Measurements from ENCODE around the gene ATP2A2.
"Not testable (repeated sequence)": the region's sequence is repeated elsewhere in the genome, so short reads cannot be mapped to it uniquely, and the experiment has no call there.

Gene ATP2A2

DNA sequence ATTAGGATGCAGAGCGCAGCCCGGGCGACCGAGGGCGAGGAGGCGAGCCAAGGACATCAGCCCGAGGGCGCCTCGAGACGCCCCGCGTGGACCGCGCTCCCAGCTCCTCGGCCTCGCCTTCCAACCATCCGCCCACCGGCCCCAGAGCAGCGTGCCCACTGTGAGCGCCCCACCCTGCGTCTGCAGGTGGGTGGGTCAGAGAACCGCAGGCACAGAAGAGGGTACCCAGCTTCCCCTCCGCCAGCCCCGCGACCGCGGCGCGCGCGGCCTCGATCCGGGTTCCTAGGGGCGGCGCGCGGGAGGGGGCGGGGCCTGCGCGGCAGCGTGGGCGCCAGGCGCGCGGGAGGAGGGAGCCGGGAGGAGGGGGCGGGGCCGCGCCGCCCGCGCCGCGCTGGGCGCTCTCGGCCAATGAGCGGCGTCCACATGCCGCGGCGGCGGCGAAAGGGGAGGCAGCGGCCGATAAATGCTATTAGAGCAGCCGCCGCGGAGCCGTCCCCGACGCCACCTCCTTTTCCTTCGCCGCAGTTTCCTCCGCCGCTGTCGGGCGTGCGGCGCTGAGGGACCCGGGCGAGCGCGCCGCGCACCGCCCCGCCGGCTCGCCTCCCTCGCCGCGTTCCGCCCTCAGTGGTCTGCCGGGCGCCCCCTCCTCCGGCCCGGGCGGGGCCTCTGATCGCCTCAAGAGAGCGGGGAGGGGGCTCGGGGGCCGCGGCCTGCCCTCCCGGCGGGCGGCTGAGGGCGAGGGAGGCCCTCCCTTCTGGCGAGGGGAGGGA is at the start of gene ATP2A2:
TSS of gene ATP2A2 (plus strand) at position 469 of the 770 bp plus-strand sequence. CDS start 543 bp downstream, outside the sequence.
- DNase-seq = peak in 55 of 56 donors; percentile 44 to 92 (median 79)

- no peak for DNase-seq
Measured at GRCh38 chr12:110233212-110233903, 47.7 kb upstream of the ATP2A2 start.

DNA sequence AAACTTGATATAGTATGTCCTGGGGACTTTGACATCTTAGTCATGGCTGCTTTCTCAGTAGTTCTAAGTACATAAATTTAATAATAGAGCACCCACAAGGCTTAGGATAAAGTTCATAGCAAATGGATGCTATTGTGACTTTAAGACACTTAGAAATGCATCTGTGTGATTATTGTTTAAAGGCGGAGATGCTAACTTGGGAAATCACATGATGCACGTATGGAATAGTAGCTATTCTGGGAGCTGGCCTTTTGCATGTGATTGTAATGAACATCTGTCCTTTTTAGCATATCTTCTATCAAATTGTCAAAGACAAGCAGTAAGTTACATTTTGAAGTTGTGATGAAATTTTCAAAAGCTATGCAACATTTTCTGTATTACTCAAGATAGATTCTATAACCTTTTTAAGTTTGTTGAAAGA is 46.7 kb upstream of the ATP2A2 start:
- DNase-seq = no peak

- DNase-seq = no peak
Measured at GRCh38 chr12:110234755-110235154, 46.3 kb upstream of the ATP2A2 start.

- no peak for DNase-seq
Measured at GRCh38 chr12:110235383-110235782, 45.7 kb upstream of the ATP2A2 start.

DNA sequence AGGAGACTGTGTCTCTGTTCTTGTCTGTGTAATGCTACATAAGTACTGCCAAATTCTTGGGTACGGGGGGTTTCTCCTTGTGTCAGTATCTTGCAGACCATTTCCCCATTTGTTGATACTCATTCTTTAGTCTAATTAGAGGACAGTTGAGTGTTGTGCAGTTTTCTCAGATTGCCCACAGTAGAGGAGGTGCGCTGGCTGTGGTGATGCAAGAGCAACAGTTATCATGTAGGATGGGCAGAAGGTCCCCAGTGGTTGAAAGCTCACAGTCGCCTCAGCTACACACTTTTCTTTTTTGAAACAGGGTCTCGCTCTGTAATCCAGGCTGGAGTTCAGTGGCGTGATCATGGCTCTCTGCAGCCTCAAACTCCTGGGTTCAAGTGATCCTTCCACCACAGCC is 37.8 kb upstream of the ATP2A2 start:
- no peak for DNase-seq

DNA sequence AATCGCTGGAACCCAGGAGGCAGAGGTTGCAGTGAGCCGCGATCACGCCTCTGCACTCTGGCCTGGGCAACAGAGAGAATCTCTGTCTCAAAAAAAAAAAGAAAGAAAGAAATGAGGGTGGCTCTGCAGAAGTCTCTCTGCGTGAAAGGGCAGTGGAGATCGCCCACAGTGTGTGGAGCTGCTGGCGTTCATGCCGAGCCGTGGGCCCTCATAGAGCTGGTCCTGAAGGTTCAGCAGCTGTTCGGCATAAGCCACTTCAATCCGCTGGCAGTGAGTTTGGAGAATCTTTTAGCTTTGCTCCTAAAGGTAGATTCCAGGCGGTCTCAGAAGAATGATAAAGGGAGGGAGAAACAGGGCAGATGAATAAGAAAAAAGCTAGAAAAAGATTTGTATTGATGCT is 36.7 kb upstream of the ATP2A2 start:
- no peak for DNase-seq

DNA sequence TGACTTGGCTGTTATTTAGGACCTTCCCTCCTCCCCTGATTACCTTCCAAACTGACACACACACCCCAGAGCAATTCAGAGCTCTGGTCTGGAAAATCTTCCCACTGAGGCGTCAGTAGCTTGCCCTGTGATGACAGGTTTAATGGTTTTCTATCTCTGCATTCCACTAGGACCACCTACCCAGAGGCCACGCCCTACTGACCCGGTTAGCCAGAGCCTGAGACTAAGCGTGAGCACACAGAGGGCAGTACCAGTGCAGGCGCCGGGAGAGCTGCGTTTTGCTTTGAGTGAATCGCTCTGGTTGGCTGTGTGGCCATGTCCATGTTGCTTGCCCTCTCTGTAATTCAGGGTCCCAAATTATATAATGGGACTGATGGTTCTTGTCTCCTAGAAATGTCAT is 36.2 kb upstream of the ATP2A2 start:
- DNase-seq = no peak

DNA sequence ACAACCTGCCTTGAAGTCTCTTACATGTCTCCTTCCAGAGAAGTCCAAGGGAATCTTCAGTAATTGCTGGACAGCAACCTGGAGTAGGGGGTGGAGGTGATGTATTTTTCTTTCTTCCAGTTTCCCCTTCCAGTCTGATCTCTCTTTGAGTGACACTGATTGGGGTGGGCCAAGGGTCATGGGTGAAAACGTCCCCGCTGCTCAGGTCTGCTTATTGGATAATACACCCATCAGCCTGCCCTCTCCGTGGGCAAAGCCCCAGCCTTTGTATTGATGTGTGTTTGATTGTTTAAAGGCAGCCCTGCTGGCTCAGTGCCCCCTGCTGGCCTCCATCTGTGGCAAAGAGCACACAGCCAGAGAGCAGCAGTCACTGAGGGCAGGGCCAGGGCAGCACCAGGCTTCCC is 35.7 kb upstream of the ATP2A2 start:
- peak in 3 of 56 donors; percentile 17 to 41 (median 34) for DNase-seq

- DNase-seq = no peak
Measured at GRCh38 chr12:110246636-110247339, 34.3 kb upstream of the ATP2A2 start.

- DNase-seq = no peak
Measured at GRCh38 chr12:110247340-110248095, 33.5 kb upstream of the ATP2A2 start.

DNA sequence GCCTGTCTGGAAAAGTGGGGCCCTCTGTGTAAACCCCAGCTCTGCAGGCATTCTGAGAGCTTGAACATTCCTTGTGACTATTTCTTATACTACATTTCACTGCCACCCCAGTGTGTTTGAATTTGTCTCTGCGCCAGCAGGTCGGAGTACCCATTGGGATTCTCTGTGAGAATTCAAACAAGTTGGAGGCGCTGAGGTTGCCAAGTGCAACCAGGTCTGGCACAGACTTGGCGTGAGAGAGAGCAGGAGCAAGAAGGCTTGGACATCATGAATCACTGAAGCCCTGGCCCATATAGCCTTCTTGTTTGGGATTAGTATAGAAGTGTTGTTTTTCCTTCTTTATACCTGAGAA is 33.0 kb upstream of the ATP2A2 start:
- DNase-seq = no peak

DNA sequence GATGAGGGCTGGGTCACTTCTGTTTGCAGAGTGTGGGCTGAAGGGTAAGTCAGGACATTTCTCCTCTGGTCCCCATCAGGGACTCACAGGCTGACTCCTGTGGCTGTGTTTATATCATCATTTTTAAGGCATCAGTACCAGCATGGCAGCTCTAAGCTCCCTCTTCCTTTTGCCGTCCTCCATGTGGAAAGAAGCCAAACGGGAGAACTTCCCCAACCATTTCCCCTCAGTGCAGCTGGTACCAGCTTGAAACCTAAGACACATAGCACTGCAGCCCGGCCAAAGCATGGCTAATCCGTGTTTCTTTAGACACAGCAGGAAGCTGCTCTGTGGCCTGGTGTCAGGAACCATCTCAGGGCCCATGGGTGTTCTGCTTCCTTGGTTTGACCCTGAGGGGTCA is 31.9 kb upstream of the ATP2A2 start:
- DNase-seq = no peak

DNA sequence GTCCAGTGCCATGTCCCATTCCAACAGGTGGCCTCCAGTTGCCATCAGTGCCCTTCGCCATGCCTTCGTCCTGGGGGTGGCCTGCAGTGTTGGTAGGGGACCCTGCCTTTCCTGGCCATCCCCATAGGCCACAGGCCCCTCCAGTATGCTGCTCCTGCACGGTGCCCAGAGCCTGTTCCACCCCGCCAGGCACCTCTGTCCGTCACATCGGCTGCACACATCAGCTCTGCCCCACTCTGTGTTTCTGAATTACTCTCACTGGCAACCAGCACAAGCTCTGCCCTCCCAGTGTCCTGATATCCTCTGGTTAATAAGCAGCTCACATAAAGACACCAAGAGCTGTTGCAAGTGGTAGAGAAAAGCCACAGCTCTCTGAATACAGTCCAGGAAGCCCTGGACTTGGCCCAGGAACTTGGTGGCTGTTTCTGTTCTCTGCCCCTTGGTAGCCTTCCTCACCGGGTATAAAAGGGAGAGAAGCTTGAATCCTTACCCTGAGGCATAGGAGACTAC is 31.3 kb upstream of the ATP2A2 start:
- DNase-seq = peak in 18 of 56 donors; percentile 10 to 61 (median 28)

- DNase-seq = no peak
Measured at GRCh38 chr12:110251381-110251780, 29.7 kb upstream of the ATP2A2 start.

- DNase-seq = no peak
Measured at GRCh38 chr12:110252716-110253115, 28.3 kb upstream of the ATP2A2 start.

- DNase-seq = peak in 5 of 56 donors; percentile 9 to 27 (median 11)
Measured at GRCh38 chr12:110253176-110253575, 27.9 kb upstream of the ATP2A2 start.

DNA sequence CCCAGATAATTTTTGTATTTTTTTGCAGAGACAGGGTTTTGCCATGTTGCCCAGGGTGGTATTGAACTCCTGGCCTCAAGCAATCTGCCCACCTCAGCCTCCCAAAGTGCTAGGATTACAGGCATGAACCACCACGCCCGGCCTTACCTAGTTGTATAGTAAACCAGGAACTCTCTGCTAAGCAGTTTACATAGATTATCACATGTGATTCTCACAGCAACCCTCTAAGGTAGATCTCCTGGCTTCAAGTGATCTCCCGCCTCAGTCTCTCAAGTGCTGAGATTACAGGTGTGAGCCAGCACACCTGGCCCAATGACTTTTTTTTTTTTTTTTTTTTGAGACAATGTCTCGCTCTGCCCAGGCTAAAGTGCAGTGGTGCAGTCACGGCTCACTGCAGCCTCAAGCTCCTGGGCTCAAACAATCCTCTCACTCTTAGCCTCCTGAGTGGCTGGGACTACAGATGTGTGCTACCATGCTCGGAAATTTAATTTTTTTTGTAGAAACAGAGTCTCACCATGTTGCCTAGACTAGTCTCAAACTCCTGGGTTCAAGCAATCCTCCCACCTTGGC is 26.0 kb upstream of the ATP2A2 start:
- DNase-seq = no peak

DNA sequence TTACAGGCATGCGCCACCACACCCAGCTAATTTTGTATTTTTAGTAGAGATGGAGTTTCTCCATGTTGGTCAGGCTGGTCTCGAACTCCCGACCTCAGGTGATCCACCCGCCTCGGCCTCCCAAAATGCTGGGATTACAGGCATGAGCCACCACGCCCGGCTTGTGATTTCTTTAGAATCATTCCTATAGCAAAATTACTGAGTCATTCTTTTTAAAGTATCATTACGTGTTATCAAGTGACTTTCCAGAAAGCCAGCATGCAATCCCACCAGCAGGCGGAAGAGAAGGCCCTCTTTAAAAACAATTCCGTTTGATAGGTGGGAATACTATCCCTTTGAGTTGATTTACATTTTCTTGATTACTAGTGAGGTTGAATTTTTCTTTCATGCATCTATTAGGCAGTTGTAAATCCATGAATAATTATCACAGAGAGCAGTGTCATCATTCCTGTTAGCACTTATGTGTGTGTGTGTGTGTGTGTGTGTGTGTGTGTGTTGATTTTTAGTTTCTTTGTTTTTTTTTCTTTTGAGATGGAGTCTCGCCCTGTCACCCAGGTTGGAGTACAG is 25.1 kb upstream of the ATP2A2 start:
- DNase-seq = not testable (repeated sequence)

DNA sequence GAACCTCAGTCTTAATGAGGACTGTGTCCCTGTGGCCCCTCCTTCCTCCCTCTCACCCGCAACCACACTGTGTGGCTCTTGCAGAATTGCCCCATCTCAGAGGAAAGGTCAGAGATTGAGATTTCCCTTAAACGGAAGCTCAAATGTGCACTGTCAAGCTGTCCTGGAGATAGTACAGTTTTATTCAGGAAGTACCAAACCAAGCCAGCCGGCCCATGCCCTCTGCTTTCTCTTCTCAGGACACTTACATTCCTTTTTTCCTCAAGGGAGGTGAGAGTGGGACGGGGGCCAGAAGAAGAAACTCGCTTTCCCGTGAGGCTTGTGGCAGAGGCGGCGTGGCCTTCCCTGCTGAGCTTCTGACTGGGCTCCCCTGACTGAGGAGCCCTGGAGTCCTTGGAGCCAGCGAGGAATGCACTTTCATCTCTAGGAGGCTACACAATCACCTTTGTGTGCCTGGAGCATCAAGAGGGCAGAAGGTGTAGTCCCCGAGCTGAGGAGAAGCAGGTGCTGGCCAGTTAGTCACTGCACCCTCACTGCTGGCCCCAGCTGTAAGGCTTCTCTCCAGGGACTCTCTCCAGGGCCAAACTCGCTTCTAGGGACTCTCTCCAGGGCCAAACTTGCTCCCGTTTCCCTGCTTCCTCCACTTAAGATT is 24.1 kb upstream of the ATP2A2 start:
- DNase-seq = peak in 1 of 56 donors; percentile 21
